Activated T-cell treated with anti-CD3 and anti-CD28 coated beads for 1 hour (primary cell): ENCODE data around the gene AKR7A3.
"Not testable (repeated sequence)": the region's sequence is repeated elsewhere in the genome, so short reads cannot be mapped to it uniquely, and the experiment has no call there.

ENCODE experiments used
- DNase-seq: peaks from one replicate; pipeline ENCODE4 v3.0.0-alpha.2; 2020; ENCODE audit warnings: low read depth

The AKR7A3 gene

DNA sequence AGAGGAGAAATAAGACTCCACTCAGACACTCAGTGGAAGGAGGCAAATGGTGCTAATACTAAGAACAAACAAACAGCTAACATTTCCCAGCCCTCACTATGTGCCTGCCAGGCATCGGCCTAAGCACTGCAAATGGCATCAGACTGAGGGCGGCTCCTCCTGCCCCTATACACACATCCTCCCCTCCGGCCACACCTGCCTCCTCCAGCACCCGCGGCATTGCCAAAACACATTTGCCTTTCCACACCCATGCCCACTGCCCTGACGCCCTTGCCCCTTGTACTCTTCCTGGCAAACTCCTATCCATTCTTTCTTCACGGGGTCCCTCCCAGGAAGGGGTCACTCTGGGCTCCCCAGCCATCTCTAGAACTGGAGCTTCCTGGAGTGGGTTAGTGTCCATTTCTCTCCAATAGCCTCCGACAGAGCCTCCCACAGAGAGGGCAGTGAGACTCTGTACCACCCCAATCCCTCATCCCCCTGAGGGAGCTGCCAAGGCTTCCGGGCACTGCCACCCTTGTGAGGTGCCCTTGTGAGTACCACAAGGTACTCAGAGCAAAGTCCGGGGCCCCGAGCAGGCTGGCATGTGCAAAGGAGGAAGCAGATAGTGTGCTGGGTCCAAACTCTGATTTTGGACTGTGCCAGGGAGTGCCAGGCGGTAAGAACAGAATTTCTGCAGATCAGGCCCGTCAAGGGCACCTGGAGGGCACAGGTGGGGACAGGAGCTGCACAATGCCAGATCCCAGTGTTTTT is 959 bp downstream of the AKR7A3 start:
- no peak for DNase-seq

DNA sequence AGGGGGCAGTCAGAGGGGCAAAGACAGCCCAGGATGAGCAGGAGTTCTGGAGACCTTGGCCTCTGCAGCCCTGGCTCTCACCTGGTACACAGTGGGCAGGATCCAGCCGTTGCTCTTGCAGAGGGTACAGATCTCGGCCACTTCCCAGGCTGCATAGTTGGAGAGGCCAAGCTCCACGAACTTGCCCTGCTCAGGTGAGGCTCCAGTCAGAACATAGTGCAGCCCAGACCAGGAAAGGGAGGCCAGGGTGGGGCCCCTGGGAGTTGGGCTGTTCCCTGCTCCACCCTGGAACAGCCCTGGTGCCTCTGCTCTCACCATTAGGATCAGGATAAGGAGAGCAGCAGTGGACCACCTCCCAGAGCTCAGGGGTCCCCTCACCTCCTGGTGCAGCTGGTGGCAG is 2.8 kb downstream of the AKR7A3 start:
- not testable (repeated sequence) for DNase-seq

DNA sequence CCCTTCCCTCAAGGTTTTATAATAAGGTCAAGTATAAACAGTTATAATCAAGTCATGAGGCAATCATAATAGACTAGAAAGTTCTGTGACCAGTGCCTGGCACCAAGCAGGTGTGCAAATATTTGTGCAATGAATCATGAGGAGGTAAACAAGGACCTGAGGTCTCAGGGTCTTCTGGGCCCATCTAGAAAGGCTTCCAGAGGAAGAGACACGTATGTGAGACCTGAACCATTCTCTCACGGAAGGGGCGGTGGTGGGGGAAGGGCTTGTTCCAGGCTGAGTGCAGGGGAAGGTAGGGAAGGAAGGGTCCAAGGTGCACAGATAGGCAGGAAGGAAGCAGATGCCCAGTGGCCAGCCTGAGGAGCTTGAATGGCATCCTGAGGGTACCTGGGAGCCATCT is 3.2 kb downstream of the AKR7A3 start:
- not testable (repeated sequence) for DNase-seq

DNA sequence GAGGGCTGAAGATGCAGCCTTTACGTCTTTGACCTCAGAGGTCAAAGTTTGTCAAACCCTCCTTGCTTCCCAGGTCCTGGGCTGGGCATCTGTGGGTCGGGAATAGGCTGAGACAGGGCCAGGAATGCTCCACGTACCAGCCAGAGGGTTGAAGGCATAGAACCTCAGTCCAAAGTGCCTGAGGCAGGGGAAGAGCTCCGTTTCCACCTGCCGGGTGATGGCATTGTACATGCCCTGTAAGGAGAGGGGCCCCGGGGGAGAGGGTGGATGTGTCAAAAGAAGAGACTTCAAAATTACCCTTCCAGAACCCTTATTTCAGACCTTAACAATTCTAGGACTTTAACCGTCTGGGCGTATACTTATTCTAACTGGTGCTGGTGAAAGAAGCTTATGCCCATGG is 3.7 kb downstream of the AKR7A3 start:
- no peak for DNase-seq

- no peak for DNase-seq
Measured at GRCh38 chr1:19283891-19284290, 4.7 kb downstream of the AKR7A3 start.

DNA sequence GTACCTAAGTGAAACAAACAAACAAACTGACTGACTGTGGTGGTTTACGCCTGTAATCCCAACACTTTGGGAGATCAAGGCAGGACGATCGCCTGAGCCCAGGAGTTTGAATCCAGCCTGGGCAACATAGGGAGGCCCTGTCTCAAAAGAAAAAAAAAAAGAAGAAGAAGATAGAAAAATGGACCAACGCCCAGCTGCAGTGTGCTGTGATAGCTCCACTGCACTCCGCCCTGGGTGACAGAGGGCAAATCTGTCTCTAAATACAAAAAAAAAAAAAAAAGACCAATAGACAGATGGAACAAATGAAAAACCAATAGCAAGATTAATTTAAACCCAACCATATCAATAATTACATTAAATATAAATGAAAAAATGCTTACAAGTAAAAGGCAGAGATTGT is 13.9 kb downstream of the AKR7A3 start:
- no peak for DNase-seq

GRCh38 chr1:19273844-19274531 is 14.6 kb downstream of the AKR7A3 start:
- DNase-seq, result not testable (repeated sequence)

GRCh38 chr1:19273106-19273843 is 15.3 kb downstream of the AKR7A3 start:
- no peak for DNase-seq

DNA sequence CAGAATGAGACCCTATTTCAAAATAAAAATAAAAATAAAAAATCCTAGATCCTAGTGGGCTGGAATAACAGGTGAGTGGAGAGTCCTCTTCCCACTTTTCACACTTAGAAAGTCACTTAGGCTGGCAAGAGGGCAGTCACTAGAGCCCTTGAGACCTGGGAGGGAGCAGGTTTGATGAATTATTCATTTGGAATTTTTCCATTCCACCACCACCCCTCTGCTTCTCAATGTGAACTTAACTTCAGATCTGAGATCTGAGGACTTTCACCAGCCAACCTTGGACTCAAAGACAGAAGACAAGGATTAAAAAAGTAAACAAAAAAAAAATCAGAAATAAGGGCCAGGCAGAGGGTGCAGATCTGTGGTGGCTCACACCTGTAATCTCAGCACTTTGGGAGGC is 16.5 kb downstream of the AKR7A3 start:
- DNase-seq, result no peak

DNA sequence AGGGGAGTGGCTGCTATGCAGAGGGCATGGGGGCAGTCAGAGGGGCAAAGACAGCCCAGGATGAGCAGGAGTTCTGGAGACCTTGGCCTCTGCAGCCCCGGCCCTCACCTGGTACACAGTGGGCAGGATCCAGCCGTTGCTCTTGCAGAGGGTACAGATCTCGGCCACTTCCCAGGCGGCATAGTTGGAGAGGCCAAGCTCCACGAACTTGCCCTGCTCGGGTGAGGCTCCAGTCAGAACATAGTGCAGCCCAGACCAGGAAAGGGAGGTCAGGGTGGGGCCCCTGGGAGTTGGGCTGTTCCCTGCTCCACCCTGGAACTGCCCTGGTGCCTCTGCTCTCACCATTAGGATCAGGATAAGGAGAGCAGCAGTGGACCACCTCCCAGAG is 18.2 kb downstream of the AKR7A3 start:
- not testable (repeated sequence) for DNase-seq

- DNase-seq, result not testable (repeated sequence)
Measured at GRCh38 chr1:19269427-19270342, 18.9 kb downstream of the AKR7A3 start.

DNA sequence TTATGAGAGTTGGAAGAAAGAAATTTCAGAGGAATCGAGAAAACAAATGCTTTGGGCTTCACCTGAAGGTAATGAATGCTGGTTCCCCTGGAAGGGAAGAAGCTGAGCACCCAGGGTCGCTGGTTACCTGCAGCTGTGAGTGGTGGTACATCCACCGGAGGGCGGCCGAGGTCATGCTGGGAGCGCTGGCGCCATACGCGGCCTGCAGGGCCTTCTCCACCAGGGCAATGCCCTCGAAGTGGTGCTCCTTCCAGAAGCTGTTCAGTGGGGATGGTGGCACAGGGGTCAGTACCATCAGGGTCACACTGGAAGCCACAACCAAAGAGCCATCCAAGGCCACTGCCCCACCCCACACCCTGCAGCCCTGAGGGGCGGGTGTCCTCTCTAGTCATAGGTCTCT is 20.1 kb downstream of the AKR7A3 start:
- no peak for DNase-seq

GRCh38 chr1:19262744-19263143 is 25.8 kb downstream of the AKR7A3 start:
- DNase-seq, result no peak

- no peak for DNase-seq
Measured at GRCh38 chr1:19262047-19262446, 26.5 kb downstream of the AKR7A3 start.

- no peak for DNase-seq
Measured at GRCh38 chr1:19260211-19261138, 28.1 kb downstream of the AKR7A3 start.

DNA sequence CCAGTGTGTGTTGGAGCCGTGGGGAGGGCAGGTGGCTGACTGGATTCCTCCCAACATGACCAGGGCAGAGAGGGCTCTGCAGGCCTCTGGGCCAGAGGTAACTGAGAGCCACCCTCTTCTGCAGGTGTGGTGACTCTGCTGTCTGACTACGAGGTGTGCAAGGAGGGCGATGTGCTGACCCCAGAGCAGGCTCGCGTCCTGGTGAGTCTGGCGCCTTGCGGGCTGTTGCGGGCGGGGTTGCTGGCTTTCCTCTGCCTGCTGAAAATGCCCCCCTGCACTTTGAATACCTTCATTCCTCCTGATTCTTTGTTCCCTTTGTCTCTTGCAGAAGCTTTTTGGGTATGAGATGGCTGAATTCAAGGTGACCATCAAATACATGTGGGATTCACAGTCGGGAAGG is 30.2 kb downstream of the AKR7A3 start:
- no peak for DNase-seq

GRCh38 chr1:19257178-19257914 is 31.2 kb downstream of the AKR7A3 start:
- no peak for DNase-seq

- not testable (repeated sequence) for DNase-seq
Measured at GRCh38 chr1:19256301-19256700, 32.3 kb downstream of the AKR7A3 start.

DNA sequence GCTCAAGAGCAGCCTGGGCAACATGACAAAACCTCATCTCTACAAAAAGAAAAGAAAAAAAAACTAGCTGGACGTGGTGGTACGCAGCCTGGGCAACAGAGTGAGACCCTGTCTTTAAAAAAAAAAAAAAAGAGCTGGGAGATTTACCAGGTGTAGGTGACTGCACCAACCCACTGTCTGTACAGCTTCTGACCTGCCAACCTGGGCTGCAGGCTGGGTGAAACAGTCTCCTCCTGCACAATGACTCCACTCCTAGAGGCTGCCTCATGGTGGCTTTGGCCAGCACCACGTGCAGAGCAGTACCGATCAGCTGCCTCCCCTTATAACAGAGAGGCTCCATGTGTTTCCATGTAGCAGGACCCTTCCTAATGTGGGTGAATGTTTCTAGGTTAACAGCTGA is 33.3 kb downstream of the AKR7A3 start:
- DNase-seq, result no peak

- no peak for DNase-seq
Measured at GRCh38 chr1:19254416-19254815, 34.2 kb downstream of the AKR7A3 start.
